ENCODE measurements around the gene TAS2R13. TPM values are rescaled to one million over a fixed set of nuclear protein-coding genes. Genes with fewer than 3 reads are reported as not detected.
A peak's percentile ranks its signal among the peaks of the same experiment; 100 is the strongest.

The TAS2R13 gene
- total RNA-seq, 2 experiments from 2014 or later, result 0.31 to 0.36 TPM

GRCh38 chr12:10941916-10942607, 32.7 kb upstream of the TAS2R13 start:
- intact Hi-C loops (cut with micrococcal nuclease), result no loop called here

DNA sequence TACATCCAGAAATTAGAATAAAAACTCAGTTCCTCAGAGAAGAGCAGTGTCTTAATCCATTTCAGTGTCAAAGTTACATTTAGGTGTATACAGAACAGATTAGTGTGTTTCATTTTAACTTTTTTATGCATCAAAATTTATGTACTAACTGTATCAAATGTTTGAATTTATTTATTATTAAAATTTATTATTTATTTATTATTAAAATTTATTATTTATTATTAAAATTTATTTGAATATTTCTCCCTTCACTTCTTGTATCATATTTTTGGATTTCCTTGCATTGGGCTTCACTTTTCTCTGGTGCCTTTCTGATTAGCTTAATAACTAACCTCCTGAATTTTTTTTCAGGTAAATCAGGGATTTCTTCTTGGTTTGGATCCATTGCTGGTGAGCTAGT, 32.0 kb upstream of the TAS2R13 start:
- DNase-seq (no peak), ATAC-seq (no peak)
- TF ChIP-seq, protein P1, sequence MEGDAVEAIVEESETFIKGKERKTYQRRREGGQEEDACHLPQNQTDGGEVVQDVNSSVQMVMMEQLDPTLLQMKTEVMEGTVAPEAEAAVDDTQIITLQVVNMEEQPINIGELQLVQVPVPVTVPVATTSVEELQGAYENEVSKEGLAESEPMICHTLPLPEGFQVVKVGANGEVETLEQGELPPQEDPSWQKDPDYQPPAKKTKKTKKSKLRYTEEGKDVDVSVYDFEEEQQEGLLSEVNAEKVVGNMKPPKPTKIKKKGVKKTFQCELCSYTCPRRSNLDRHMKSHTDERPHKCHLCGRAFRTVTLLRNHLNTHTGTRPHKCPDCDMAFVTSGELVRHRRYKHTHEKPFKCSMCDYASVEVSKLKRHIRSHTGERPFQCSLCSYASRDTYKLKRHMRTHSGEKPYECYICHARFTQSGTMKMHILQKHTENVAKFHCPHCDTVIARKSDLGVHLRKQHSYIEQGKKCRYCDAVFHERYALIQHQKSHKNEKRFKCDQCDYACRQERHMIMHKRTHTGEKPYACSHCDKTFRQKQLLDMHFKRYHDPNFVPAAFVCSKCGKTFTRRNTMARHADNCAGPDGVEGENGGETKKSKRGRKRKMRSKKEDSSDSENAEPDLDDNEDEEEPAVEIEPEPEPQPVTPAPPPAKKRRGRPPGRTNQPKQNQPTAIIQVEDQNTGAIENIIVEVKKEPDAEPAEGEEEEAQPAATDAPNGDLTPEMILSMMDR (IDR thresholded peaks at IDR 0.05), result no peak
- Mint-ChIP-seq H3K4me1 (ENCODE audit: low read depth) (peaks cover 8% of the 10 kb centered on the region), H3K27me3 (no peaks in the 10 kb centered on the region), H3K4me3 (no peak overlapping the region), H3K9me3 (no peaks in the 10 kb centered on the region), H3K27ac (no peak overlapping the region), H3K36me3 (ENCODE audit: low read depth) (peaks cover 4% of the 10 kb centered on the region)
- CTCF ChIA-PET, result interaction anchor here (1.2 to 1.4 kb wide), 2 partner anchors 27 to 258 kb away, joined by 3 to 4 read pairs; no protein-coding TSS in a partner anchor
- POLR2A ChIA-PET, result interaction anchor here (0.7 kb wide), 1 partner anchor 20 kb away, joined by 3 read pairs; no protein-coding TSS in a partner anchor
- intact Hi-C loops (cut with micrococcal nuclease), result no loop called here

More at GRCh38 chr12:10941916-10942607, 32.7 kb upstream of the TAS2R13 start:
- TF ChIP-seq, protein P1 (IDR thresholded peaks at IDR 0.05), result no peak
- POLR2A ChIA-PET, result no interaction called here
- Mint-ChIP-seq H3K27ac (no peak overlapping the region), H3K4me3 (no peak overlapping the region), H3K4me1 (ENCODE audit: low read depth) (peaks cover 8% of the 10 kb centered on the region), H3K36me3 (ENCODE audit: low read depth) (peaks cover 4% of the 10 kb centered on the region), H3K27me3 (no peaks in the 10 kb centered on the region), H3K9me3 (peaks cover 4% of the 10 kb centered on the region)
- DNase-seq, result peak; percentile 9
- no peak for ATAC-seq
- CTCF ChIA-PET, result interaction anchor here (0.7 to 1.4 kb wide), 3 partner anchors 9 to 472 kb away, joined by 3 read pairs; no protein-coding TSS in a partner anchor

DNA sequence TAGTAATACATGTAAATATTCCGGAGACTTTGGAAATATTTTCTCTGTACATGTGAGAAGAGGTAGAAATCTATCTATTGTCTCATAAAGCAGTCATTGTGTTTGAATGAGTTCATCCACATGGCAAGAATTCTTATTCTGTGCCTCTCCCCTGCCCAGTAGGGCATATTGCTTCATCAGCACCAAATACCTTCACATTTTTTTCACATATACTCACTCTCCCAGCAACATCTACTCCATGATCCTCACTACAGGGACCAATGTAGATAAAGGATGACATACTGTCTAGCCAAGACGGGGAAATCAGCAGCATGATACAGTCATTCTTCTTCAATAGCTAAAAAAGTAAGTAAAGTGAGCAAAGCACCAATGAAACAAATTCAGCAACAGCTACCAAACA, 31.0 kb upstream of the TAS2R13 start:
- intact Hi-C loops (cut with micrococcal nuclease), result no loop called here
- peaks cover 8% of the 10 kb centered on the region for H3K4me1 Mint-ChIP-seq (ENCODE audit: low read depth)
- ChIA-PET CTCF (interaction anchor here (1.2 kb wide), 1 partner anchor 259 kb away, joined by 4 read pairs; no protein-coding TSS in a partner anchor), POLR2A (interaction anchor here (0.7 kb wide), 1 partner anchor 21 kb away, joined by 3 read pairs; no protein-coding TSS in a partner anchor)
- DNase-seq (no peak), ATAC-seq (no peak)
- TF ChIP-seq, protein P1 (IDR thresholded peaks at IDR 0.05), result no peak
- H3K27ac Mint-ChIP-seq, result no peak overlapping the region
- no peaks in the 10 kb centered on the region for H3K27me3 Mint-ChIP-seq
- H3K9me3 Mint-ChIP-seq, result no peaks in the 10 kb centered on the region
- no peak overlapping the region for H3K4me3 Mint-ChIP-seq
- H3K36me3 Mint-ChIP-seq (ENCODE audit: low read depth), result peaks cover 4% of the 10 kb centered on the region

- ChIA-PET CTCF (no interaction called here), POLR2A (no interaction called here)
- DNase-seq (no peak), ATAC-seq (no peak)
- intact Hi-C loops (cut with micrococcal nuclease), result no loop called here
- Mint-ChIP-seq H3K27ac (no peak within 1 kb of the TSS), H3K4me1 (ENCODE audit: low read depth) (peaks cover 8% of the 10 kb centered on the region), H3K27me3 (no peaks in the 10 kb centered on the region), H3K36me3 (ENCODE audit: low read depth) (peaks cover 4% of the 10 kb centered on the region), H3K9me3 (no peaks in the 10 kb centered on the region), H3K4me3 (no peak within 1 kb of the TSS)
- TF ChIP-seq, protein P1 (IDR thresholded peaks at IDR 0.05), result no peak
Measured at GRCh38 chr12:10939163-10939562, 29.8 kb upstream of the TAS2R13 start, which contains the start of gene TAS2R14. Gene TAS2R14 (minus strand): TSS chr12:10939263. CDS start chr12:10939207, 56 bp downstream.

GRCh38 chr12:10936506-10936905, 27.1 kb upstream of the TAS2R13 start:
- TF ChIP-seq, protein P1 (IDR thresholded peaks at IDR 0.05), result no peak
- CTCF ChIA-PET, result no interaction called here
- H3K36me3 Mint-ChIP-seq (ENCODE audit: low read depth), result peaks cover 2% of the 10 kb centered on the region

More at GRCh38 chr12:10936506-10936905, 27.1 kb upstream of the TAS2R13 start:
- H3K9me3 Mint-ChIP-seq, result no peaks in the 10 kb centered on the region
- no peak overlapping the region for H3K27ac Mint-ChIP-seq
- H3K4me1 Mint-ChIP-seq (ENCODE audit: low read depth), result peaks cover under 1% of the 10 kb centered on the region
- intact Hi-C loops (cut with micrococcal nuclease), result no loop called here
- H3K4me3 Mint-ChIP-seq, result no peak overlapping the region
- no peak for DNase-seq
- no peaks in the 10 kb centered on the region for H3K27me3 Mint-ChIP-seq
- no peak for ATAC-seq
- POLR2A ChIA-PET, result no interaction called here
